AG04449 (cell line): ENCODE measurements around the gene RAB6B.

Source experiments
- CTCF ChIA-PET: fragments of 350-600 bp; formaldehyde crosslinking; extraction: SDS; loops from one replicate; lab custom pipeline; 2021; ENCODE audit warnings: antibody characterized with exemption; lab: Yijun Ruan, JAX
- POLR2A ChIA-PET: fragments of 400-600, 350-600 bp; formaldehyde crosslinking; extraction: SDS; loops from one replicate; lab custom pipeline; 2020; ENCODE audit warnings: antibody characterized with exemption, inconsistent platforms; lab: Yijun Ruan, JAX
- DNase-seq: peaks from one replicate; pipeline ENCODE4 v3.0.0-alpha.2; 2010; ENCODE audit warnings: low read depth, low spot score
- H3K4me3 ChIP-seq: 2 replicates; pipeline ENCODE4 v1.5.1; 2011; ENCODE audit warnings: low read depth, mild to moderate bottlenecking, control low read depth, low read length
- CTCF ChIP-seq: IDR thresholded peaks from one replicate; pipeline ENCODE4 v1.5.1; 2011; ENCODE audit warnings: mild to moderate bottlenecking, moderate library complexity, low read length, control low read depth, inconsistent platforms; ENCODE audit not compliant: insufficient read depth; ENCODE audit errors: missing control alignments

Gene RAB6B

GRCh38 chr3:133833880-133834620 is 61.6 kb downstream of the RAB6B start:
- CTCF ChIA-PET = interaction anchor here (1.2 kb wide), 1 partner anchor 42 kb away, joined by 3 read pairs; no protein-coding TSS in a partner anchor
- no peak for DNase-seq
- no peak for TF ChIP-seq CTCF
- POLR2A ChIA-PET = no interaction called here
- H3K4me3 ChIP-seq = no peak overlapping the region

- TF ChIP-seq CTCF = no peak
- no peak for DNase-seq
- no peak overlapping the region for H3K4me3 ChIP-seq
- ChIA-PET CTCF (interaction anchor here (0.9 to 1.2 kb wide), 2 partner anchors 14 to 43 kb away, joined by 3 read pairs; no protein-coding TSS in a partner anchor), POLR2A (no interaction called here)
Observed at GRCh38 chr3:133833267-133833666, 62.4 kb downstream of the RAB6B start.

GRCh38 chr3:133832802-133833144 is 62.9 kb downstream of the RAB6B start:
- ChIA-PET POLR2A (no interaction called here), CTCF (interaction anchor here (0.9 kb wide), 1 partner anchor 13 kb away, joined by 3 read pairs; no protein-coding TSS in a partner anchor)
- DNase-seq = no peak
- TF ChIP-seq CTCF = no peak
- no peak overlapping the region for H3K4me3 ChIP-seq

- no peak for TF ChIP-seq CTCF
- no peak overlapping the region for H3K4me3 ChIP-seq
- CTCF ChIA-PET = no interaction called here
- POLR2A ChIA-PET = no interaction called here
- DNase-seq = no peak
Observed at GRCh38 chr3:133831966-133832801, 63.5 kb downstream of the RAB6B start.

GRCh38 chr3:133830071-133830470 is 65.6 kb downstream of the RAB6B start:
- ChIA-PET POLR2A (no interaction called here), CTCF (interaction anchor here (4.1 kb wide), 1 partner anchor 12 kb away, joined by 18 read pairs; no protein-coding TSS in a partner anchor)
- H3K4me3 ChIP-seq = no peak overlapping the region
- DNase-seq = no peak
- TF ChIP-seq CTCF = no peak

GRCh38 chr3:133829310-133829707 is 66.4 kb downstream of the RAB6B start:
- TF ChIP-seq CTCF = no peak
- ChIA-PET POLR2A (no interaction called here), CTCF (interaction anchor here (4.1 kb wide), 1 partner anchor 12 kb away, joined by 18 read pairs; no protein-coding TSS in a partner anchor)
- no peak overlapping the region for H3K4me3 ChIP-seq
- DNase-seq = no peak
